ENCODE measurements around the gene DPYD.

DNA sequence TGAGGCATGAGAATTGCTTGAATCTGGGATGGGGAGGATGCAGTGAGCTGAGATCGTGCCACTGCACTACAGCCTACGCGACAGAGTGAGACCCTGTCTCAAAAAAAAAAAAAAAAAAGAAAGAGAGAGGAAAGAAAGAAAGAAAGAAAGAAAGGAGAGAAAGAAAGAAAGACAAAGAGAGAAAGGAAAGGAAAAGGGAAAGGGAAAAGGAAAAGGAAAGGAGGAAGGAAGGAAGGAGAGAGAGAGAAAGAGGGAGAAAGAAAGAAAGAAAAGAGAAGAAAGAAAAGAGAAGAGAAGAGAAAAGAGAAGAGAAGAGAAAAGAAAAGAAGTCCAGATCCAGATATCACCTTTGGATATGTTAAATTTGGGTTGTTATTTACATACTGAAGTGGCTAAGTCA lies 106.0 kb downstream of the DPYD start:
- TF ChIP-seq, protein P1, sequence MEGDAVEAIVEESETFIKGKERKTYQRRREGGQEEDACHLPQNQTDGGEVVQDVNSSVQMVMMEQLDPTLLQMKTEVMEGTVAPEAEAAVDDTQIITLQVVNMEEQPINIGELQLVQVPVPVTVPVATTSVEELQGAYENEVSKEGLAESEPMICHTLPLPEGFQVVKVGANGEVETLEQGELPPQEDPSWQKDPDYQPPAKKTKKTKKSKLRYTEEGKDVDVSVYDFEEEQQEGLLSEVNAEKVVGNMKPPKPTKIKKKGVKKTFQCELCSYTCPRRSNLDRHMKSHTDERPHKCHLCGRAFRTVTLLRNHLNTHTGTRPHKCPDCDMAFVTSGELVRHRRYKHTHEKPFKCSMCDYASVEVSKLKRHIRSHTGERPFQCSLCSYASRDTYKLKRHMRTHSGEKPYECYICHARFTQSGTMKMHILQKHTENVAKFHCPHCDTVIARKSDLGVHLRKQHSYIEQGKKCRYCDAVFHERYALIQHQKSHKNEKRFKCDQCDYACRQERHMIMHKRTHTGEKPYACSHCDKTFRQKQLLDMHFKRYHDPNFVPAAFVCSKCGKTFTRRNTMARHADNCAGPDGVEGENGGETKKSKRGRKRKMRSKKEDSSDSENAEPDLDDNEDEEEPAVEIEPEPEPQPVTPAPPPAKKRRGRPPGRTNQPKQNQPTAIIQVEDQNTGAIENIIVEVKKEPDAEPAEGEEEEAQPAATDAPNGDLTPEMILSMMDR (IDR thresholded peaks at IDR 0.05), result no peak
- no peak for TF ChIP-seq POLR2A (IDR thresholded peaks at IDR 0.05)

Measured in tibial nerve (tissue), 3 donors.